HG02852 (cell line): ENCODE measurements around the gene RPL22.

Experiments
- ATAC-seq: cut with Tn5 transposase; IDR thresholded peaks from one replicate; pipeline ENCODE4 v1.9.1; 2021; ENCODE audit warnings: mild to moderate bottlenecking, moderate library complexity; ENCODE audit not compliant: unreplicated experiment

The RPL22 gene

DNA sequence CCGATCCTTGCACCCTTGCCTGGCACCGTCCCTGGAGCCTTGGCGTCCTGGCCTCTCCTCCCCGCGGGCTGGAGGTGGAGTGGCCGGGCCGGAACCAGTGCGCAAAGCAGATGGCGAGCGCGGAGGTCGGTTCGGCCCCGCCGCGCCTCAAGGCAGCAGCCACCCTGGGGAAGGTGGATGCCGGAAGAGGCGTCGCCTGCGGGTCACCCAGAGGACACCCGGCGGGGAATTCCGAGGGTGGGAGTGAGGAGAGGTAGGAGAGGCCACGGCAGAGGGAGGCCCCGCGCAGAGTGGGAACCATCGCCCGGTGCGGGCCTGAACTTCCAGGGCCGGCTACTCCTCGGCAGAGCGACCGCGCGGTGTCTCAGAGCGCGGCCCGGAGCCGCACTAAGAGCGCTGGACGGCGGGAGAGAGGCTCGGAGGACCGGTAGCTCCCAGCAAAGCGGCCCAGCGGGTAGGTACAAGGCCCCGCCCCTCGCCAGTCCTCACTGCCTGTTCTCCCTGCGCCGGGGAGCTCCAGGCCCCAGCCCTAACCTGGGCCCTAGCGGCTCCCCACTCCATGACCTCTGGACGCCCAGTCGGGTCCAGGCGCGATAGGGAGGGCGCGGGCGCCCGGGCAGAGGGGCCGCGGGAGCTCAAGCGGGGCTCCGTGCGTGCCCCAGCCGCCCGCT is 6.6 kb upstream of the RPL22 start, which contains the start of gene RNF207:
Gene RNF207, plus strand, starts transcription at position 271 of the 671 bp plus-strand sequence. CDS start 417 bp downstream, outside the sequence.
- peak; percentile 59 for ATAC-seq

DNA sequence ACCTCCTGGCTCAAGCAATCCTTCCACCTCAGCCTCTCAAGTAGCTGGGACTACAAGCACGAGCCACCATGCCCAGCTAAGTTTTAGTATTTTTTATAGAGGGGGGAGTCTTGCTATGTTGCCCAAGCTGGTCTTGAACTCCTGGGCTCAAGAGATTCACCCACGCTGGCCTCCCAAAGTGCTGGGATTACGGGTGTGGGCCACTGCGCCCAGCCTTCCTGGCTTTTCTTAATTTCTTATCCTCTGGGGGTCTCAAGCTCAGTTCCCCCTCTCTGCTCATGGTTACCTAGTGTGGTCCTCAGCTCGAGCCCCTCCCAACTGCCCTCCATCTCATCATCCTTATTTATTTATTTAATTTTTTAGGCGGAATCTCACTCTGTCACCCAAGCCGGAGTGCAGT is 2.9 kb upstream of the RPL22 start:
- ATAC-seq, result no peak

- no peak for ATAC-seq
Observed at GRCh38 chr1:6200188-6200809, 904 bp upstream of the RPL22 start.

DNA sequence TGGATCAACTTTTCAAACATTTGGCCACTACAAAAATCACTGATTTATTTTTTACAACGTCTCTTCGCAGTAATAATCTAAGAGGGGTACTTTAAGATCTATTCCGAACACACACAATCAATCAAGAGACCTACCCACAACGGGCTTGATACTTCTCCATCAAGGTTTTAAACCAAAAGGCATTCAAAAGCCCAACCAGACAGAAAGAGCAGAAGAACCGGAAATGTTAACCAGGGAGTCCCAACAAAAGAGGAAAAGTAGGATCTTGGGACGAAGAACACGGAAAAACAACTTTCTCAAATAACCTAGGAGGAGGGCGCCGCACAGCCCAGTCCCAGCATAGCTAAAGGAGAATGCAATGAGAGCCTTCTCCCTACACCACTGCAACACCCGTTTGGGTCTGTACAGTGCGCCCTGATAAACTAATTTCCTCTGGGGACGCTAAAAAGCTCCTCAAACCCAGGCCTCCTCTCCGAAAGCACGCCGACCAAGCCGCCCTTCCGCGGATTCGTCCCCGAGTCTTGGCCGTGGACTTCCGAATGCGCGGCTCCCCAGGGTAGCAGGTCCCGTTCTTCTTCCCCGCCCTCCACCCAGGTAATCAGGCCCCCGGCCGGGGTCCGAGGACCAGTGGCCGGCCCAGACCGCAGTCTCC is 623 bp downstream of the RPL22 start:
- ATAC-seq, result peak; percentile 23

- no peak for ATAC-seq
Observed at GRCh38 chr1:6197746-6198427, 1.5 kb downstream of the RPL22 start.

- no peak for ATAC-seq
Observed at GRCh38 chr1:6191968-6192367, 7.4 kb downstream of the RPL22 start.

DNA sequence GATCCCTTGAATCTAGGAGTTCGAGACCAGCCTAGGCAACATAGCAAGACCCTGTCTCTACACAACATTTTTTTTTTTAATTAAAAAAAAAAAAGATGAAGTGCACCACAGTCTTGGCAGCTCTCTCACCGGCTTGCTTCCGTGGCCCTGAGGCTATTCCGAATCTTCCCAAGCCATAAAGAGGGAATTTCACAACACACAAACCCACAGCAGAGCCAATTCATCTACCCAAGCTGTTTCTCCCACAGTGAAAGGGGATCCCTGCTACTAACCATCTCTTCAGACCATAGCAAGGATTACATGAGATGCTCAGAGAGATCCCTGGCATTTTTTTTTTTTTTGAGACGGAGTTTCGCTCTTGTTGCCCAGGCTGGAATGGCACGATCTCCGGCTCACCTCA is 10.9 kb downstream of the RPL22 start:
- no peak for ATAC-seq

- ATAC-seq, result no peak
Observed at GRCh38 chr1:6185635-6186382, 13.6 kb downstream of the RPL22 start.

GRCh38 chr1:6185151-6185550 is 14.2 kb downstream of the RPL22 start:
- no peak for ATAC-seq

DNA sequence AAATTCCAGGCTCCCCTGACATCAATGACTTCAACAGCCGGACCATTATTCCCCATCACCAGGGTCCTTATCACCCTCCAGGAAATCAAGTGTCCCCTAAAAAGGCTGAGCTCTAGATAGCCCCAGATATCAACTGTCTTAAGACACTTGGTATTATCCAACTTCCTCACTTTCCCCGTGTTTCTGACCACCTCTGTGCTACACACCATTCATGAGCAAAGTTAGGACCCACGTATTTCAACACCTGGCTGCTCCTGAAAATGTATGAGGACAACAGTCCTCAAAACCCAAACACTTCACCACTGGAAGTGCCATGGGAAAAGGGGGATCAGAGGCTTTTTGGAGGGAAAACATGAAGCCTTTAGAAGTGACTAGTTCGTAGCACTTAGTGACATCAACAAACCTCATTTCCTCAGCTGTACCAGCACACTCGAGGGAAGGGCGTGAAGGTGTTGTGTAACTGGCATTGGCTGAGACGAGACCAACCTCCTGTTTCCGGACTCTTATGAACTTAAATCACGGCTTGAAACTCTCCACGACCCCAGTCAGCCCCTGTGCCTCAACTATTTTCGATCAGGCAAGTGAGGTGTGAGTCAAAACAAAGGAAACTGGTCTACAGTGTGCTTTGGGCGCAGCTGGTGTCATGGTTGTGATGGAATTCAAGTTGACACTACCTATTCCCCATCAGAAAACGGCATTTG is 15.2 kb downstream of the RPL22 start:
- ATAC-seq, result no peak

DNA sequence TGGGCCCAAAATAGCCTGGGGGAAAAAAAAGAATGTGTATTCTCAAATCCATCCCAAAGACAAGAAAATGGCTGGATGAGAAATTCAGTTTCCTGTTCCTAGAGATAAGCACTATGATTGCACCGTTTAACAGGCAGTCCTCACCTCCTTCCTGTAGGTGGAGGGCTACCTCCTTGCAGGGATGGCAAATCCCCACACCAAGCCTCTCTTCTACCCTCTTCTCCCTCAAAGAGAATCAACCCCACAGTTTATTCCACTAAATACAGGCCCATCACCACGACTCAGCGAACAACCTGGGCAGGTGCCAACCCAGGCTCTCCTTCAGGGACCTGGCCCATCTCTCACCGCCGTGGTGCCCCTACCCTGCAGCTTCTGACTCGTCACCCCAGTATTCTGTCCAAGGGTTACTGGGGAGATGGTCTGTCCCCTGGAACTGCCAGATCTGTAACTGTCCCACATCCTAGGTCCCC is 15.8 kb downstream of the RPL22 start:
- no peak for ATAC-seq

DNA sequence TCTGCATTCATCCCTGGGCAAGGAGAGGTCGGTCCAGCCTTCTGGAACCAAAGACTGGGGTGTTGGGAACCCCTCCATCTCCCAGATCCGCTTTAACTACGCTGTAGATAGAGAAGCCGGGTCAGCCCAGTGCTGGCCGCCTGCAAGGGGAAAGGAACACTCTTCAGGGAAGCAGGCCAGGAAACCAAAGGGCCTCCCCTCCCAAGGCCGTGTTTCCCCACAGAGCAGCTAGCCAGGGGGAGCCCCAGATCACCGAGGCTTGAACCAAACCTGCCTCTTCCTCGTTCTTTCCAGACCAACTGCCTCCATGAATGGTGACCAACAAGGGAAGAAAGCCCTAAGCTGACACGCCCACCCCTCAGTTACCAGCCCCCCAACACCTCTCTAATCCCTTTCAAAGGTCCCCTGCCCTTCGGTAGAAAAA is 18.0 kb downstream of the RPL22 start:
- no peak for ATAC-seq

DNA sequence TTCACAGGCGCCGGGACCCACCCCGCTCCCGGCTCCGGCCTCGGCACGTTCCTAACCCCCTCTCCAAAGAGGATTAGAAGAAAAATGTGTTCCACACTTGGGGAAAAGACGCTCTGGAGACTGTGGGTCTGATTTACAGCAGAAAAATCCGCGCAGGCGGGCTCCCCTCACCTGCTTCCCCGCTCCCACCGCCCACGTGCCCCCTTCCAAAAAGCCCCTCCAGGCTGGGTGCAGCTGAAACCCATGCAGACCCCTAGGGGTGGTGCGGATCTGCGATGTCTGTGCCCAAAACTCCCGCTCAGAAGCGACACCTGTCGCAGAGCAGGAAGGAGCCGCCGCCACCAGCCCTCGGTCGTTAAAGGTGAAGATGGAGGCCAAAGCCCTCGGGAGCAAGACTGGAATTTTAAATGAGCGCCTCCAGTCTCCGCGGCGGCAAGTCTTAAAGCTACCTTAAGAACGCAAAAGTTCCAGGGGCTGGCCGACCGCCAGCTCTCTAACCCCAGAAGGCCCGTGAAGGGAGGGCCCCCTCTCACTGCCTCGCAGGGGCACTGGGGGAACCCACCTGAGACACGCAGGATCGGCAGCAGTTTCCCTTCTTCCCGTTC is 18.6 kb downstream of the RPL22 start:
- ATAC-seq, result no peak

DNA sequence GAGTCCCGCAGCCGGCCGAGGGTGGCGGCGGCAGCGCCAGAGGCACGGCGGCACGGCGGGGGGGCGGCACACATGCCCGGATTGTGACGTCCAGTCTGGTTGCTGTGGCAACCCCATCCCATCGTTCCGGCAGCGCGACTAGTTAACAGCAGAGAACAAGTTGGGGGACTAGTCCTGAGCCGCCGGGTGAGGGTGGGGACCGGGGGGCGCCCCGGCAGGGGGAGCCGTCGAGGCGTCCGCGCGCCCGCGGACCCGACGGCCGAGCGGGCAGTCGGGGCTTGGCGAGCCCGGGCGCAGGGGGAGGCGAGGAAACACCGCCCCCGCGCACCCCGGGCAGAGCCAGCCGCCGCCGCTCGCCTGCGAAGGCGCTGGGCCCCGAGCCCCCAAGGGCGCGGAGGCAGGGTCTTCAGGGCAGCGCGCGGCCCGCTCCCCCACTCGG is 19.1 kb downstream of the RPL22 start, which contains the start of gene CHD5:
Gene CHD5, minus strand, starts transcription at position 54 of the 439 bp plus-strand sequence. CDS start 298 bp downstream, outside the sequence.
- no peak for ATAC-seq

DNA sequence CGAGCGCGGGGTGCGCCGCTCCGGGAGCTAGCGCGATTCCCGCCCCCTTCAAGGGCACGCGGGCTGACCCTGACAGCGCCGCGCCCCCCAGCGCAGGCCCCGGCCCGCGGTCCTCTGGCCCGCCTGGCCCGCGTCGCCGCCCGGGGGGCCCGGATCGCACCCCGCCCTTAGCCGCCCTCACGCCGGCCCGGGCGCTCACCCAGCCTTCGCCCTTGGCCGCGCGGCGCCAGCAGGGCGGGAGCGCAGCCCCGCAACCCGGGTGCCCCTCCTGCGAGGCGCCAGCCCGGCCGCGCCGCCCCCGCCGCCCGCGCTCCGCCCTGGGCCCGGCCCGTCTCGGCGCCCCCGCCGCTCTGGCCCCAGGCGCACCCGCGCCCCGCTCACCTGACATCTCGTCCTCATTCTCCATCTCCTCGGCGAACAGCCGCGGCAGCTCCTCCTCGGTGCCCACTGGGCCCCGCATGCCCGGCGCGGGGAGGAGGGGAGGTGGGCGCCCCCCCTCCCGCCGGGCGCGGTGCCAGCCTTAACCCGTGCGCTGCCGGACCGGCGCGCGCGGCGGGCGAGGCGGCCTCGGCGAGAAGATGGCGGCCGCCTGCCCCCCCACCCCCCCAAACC is 19.7 kb downstream of the RPL22 start:
- ATAC-seq, result no peak

DNA sequence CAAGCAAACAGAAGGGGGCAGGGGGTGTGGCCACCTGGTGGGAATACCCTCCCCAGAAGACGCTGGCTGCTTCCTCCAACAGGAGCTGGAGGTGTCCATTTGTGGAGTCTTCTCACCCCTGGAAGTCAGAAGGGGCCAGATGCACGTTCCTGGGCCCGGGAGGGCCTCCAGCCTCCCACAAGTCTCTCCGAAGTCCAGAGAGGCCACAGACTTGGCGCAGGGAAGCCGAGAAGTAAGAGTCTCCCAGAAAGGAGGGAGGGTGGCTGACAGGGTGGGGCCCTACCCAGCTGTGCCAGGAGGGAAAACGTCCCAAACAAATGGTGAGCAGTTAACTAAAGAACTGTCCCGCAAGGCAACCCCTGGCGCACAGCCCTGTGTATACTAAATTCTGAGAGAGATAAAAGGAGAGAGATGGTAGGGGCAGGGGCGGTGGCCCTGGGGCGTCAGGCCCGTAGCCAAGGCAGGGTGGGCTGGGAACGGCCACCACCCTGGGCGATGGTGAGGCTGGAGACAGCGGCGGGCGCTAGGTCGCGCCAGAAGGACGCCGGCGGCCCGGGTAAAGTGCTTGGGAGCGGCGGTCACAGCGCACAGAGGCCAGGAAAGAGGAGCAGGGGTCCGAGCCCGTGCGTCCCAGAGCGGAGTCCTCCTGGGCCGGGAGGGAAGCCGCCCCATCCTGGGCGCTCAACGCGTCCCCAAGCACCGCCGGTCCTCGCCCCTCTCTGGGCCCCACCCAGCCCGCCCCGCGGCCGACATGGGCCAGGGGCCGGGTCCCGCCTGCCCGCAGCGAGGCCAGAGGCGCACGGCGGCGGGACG is 20.4 kb downstream of the RPL22 start:
- ATAC-seq, result no peak

GRCh38 chr1:6177681-6178380 is 21.6 kb downstream of the RPL22 start:
- no peak for ATAC-seq

GRCh38 chr1:6176779-6177178 is 22.6 kb downstream of the RPL22 start:
- no peak for ATAC-seq
